GM19239 (cell line): ENCODE measurements around the gene APOM.

Experiments
- DNase-seq: peaks from one replicate; pipeline ENCODE4 v3.0.0; 2011; ENCODE audit warnings: low spot score; ENCODE audit not compliant: insufficient read length
- FAIRE-seq: peaks from 2 replicates; lab custom pipeline; 2011; peaks lifted over from hg19 to GRCh38; lab: Jason Lieb, UNC

The APOM gene

DNA sequence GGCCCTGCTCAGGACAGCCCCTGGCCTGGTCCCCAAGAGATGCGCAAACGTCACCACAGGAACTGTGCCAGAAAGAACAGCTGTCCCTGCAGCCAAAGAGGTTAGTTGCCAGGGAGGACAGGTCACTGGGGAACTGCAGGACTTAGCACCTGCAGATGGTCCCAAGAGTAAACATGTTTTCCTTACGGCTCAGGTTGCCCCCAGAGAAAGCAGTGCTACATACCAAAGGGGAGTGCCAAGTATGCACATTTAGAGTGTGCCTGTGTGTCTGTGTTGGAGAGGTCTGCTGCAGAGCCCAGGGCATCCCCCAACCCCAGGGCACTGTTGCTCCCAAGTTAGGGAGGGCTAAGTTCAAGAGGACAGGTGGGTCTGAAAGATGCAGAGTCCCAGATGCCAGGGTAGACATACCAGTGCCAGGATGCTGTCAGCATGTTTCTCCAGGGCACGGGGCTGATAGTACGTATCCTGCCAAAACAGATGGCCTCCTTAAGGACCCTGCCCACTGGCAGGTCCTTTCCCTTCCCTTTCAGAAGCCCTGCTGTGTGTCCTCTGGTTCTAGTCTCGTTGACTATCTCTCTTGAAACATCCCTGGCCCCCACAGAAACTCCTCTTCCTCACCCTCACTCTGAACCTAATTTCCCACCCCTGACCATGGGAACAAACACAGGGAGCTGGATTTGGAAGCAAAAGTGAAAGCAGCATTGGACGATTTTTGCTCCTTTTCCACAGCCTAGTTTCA lies 46.1 kb downstream of the APOM start:
- DNase-seq (no peak), FAIRE-seq (peak; percentile 31)

DNA sequence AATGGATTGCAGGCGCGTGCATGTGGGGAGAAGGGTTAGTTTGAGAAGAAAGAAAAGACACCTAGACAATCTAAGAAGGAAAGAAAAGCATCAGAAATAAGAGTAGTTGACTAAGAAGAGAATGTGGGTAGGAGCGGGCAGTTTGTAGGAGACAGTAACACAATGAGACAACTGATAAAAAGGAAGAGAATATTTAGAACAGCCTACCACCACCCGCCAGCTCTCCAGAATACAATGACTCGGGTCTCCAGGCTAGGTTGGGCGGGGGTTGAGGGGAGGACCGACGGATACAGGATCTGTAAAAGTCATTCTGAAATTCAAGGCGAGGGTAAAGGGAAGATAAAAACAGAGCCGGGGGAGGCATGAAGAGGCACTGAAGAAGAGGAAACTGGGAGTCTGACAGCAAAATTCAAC lies 46.7 kb downstream of the APOM start:
- DNase-seq (no peak), FAIRE-seq (peak; percentile 4)

DNA sequence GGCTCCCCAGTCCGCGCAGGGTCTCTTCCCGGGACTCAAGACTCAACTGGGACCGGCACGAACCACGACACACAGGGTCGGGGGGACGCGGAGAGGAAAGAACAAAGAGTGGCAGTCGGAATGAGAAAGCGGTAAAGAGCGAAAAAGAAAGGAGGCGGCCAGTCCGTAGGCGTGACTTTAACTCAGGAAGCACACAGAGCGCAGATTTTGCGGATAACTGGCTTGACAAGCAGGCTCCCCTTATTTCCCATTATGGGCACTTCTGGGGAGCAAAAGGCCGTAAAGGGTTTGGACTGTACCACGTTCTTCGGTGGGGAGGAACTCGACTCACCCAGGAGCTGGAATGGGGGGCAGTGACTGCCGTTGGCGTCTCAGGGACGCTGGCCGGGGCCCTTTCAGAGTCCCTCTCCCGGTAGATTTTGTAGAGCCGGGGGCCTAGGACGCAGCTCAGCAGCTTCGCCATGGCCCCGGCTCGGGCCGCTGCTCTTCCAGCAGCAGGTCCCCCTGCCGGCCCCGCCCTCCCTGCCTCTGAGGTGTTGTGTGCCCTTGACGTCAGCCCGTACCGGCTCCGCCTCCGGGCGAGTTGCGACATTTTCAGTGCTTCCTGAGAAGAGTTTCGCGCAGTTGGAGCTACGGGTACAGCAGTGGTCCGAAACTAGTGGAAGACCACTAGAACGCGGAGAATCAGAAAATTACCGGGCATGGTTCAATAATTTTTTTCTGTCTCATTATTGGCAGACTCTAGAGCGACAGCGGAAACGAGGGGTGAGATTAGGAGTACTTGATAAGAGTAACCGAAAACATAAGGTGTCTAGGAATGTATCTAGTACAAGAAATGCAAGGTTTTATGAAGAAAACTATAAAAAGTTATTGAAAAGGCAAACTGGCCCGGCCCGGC lies 47.4 kb downstream of the APOM start, which contains the start of gene ABHD16A:
ABHD16A (minus strand) TSS at position 506 of the 898 bp plus-strand sequence; CDS start at position 463, 43 bp downstream.
- peak; percentile 97 for FAIRE-seq
- DNase-seq: peak; percentile 97

DNA sequence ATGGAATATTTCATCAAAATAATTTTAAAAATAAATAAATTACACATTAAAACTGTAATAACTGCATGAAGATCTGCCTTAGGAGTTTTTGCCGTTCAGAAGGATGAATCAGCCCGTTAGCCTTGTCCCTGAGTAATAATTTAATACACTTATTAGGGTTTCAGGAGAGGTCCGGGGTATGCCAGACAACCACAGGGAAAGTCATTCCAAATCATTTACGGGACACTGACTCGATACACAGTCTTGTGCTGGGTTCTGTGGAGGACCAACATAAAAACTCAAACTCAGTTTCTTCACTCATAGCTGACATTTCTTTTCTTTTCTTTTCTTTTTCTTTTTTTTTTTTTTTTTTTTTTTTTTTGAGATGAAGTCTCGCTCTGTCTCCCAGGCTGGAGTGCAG lies 50.2 kb downstream of the APOM start:
- no peak for FAIRE-seq

DNA sequence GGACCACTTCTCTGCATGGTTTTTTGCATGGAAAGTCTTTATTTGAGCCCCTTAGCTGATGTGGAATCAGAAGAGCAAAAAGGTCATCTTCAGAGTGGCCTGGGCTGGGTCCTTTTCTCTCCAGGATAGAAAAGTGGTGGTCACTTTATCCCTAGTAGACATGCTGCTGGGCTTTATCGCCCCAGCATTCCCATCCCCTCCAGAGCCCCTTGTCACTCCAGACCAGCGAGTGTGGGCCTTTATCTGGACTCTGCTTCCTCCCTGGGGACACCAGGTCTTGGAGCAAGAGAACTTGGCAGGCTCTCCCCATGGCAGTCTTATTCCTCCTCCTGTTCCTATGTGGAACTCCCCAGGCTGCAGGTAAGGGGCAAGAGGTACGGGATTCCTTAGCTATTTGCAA lies 50.9 kb downstream of the APOM start, which contains the start of gene LY6G6F:
LY6G6F (plus strand) TSS at position 268 of the 400 bp plus-strand sequence; CDS start at position 309, 41 bp downstream.
- no peak for FAIRE-seq
- no peak for DNase-seq

More for the DNA sequence above, 50.2 kb downstream of the APOM start:
- DNase-seq: no peak

DNA sequence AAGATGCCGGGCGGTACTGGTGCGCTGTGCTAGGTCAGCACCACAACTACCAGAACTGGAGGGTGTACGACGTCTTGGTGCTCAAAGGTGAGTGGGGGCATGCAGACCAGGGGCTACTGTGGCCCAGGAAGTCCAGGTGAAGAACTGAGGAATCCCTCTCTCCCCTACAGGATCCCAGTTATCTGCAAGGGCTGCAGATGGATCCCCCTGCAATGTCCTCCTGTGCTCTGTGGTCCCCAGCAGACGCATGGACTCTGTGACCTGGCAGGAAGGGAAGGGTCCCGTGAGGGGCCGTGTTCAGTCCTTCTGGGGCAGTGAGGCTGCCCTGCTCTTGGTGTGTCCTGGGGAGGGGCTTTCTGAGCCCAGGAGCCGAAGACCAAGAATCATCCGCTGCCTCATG lies 52.0 kb downstream of the APOM start:
- DNase-seq (no peak), FAIRE-seq (no peak)
